Measurements from ENCODE around the gene TERT.

TERT gene

GRCh38 chr5:1215320-1216096 is 79.4 kb downstream of the TERT start:
- no peak for DNase-seq

DNA sequence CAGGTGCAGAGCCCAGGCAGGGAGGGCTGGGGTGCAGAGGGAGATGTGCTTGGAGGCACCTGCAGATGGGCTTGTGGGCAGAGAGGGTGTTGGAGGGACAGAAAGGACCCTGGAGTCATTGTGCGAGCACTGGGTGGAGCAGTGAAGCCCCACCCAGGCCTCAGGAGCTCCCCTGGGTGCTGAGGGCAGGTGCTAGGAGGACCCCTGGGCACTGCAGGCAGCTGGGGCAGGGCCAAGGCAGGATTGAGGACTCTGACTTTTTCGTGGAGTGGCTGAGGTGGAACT is 80.0 kb downstream of the TERT start:
- no peak for DNase-seq

DNA sequence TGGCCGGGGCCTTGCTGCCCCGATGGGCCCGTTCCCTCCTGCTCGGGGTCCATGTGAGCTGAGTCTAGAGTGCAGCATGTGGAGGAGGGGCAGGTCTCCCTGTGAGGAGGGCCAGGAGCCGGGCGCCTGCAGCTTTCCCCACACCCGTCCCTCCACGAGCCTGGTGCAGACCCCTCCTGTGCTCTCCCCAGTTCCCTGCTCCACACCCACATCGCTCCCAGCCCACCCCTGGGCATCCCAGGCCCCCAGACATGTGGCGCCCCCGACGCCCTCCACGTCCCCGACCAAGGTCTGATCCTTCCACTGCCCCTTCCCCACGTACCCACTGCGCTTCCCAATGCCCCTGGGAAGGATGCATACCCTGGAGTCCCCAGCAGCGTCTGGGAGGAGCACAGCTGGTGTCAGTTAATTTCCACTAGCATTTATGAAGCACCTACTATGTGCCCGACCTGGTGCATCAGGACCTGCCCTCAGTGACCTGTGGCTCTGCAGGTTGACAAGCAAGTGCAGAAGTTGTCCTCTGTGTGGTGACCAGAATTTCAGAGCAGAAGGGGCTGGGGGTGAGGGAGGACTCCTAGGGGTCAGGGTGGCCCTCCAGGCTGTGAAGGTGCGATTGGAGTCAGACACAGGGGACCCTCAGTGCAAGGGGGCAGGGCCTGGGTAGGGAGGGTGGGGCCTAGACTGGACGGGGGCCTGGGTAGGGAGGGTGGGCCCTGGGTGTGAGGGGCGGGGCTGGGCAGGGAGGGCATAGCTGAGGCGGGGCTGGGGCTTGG is 80.5 kb downstream of the TERT start:
- DNase-seq, result no peak

- no peak for DNase-seq
These were observed 81.2 kb downstream of the TERT start for GRCh38 chr5:1213508-1214162.

- DNase-seq, result no peak
These were observed 82.0 kb downstream of the TERT start for GRCh38 chr5:1212881-1213280.

DNA sequence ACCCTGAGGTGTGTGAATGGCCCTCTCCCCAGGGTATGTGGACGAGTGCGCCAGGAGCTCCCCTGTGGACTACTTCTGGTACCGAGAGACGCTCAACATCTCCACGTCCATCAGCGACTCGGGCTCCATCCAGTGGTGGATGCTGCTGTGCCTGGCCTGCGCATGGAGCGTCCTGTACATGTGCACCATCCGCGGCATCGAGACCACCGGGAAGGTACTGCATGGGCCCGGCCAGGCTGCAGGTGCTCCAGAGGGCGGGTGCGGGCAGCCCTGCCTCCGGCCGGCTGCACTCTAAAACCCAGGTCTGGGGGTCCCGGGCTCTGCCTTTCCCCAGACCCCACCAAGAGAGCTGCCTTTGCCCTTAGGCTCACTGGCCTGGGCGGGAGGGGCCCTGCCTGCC is 82.6 kb downstream of the TERT start:
- DNase-seq, result no peak

DNA sequence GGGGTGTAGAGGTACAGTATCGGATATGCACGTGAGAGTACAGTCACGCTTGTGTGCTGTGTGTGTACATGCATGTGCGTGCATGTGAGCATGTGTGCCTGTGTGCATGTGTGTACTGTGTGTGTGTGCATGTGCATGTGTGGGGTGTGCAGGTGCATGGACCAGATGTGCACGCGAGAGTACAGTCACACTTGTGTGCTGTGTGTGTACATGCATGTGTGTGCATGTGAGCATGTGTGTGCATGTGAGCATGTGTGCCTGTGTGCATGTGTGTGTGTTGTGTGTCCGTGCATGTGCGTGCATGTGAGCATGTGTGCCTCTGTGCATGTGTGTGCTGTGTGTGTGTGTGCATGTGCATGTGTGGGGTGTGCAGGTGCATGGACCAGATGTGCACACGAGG is 83.2 kb downstream of the TERT start:
- DNase-seq, result no peak

GRCh38 chr5:1210832-1211251 is 84.0 kb downstream of the TERT start:
- DNase-seq, result no peak

DNA sequence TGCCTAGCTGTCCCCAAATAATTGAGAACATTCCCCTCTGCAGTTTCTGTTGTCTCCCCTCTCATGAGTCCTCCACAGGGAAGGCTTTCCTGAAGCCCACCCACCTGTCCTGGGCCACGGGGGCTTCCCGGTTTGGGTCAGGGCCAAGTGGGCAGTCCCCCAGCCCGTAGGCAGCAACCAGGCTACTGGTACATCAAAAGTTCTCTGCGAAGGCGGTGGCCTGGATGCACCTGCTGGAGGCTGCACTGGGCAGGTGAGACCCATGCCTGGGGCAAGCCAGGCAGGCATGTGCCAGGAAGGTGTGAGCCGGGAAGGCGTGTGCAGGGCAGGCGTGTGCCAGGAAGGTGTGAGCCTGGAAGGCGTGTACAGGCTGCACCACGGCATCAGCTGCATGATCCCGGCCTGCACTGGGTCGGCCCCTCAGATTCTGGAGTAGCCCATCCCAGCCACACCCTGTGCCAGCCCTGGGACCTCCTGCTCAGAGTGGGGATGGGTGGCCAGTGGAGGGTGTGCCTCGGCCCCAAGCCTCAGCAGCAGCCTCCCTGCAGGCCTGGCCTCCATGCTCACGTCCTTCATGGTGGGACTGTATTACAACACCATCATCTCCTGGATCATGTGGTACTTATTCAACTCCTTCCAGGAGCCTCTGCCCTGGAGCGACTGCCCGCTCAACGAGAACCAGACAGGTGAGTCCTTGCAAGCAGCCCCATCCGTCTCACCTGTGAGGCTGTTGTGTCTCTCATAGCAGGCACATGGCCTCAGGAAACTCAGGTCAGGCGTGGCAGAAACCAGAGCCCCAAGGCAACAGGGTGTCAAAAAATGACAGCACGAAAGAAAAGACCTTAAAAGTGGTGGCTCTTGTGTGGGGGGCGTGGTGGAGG is 84.7 kb downstream of the TERT start:
- DNase-seq, result no peak

DNA sequence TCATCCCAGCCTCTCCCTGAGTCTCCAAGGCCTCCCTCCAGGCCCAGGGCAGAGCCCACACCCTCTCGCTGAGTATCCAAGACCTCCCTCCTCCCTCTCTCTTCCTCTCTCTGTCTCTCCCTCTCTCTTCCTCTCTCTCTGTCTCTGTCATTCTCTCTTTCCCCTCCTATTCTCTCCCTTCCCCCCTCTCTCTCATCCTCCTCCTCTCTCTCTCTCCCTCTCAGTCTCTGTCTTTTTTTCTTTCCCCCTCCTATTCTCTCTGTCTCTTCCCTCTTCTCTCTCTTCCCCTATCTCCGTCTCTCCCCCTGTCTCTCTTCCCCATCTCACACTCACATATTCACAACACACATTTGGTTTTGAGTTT is 85.4 kb downstream of the TERT start:
- no peak for DNase-seq

GRCh38 chr5:1208743-1209488 is 86.0 kb downstream of the TERT start:
- DNase-seq, result no peak

- DNase-seq, result no peak
These were observed 86.6 kb downstream of the TERT start for GRCh38 chr5:1208221-1208742.

DNA sequence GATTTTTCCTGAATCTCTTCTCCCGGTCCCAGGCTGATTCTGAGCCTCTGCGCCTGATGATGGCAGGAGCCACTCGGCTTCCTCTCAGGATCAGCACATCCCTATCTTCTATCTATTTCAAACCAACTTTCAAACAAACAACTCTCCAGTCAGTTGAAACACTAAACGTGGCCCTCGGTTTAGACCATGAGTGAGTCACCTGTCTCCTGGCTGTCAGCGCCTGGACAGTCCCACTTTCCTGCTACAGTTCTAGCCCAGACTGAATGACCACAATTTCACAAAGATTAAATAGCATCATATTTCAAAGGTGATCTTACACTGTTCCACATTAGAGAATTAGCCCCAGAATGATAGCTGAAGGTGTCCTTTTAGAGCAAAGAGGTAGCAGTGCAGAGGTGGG is 87.3 kb downstream of the TERT start:
- no peak for DNase-seq

DNA sequence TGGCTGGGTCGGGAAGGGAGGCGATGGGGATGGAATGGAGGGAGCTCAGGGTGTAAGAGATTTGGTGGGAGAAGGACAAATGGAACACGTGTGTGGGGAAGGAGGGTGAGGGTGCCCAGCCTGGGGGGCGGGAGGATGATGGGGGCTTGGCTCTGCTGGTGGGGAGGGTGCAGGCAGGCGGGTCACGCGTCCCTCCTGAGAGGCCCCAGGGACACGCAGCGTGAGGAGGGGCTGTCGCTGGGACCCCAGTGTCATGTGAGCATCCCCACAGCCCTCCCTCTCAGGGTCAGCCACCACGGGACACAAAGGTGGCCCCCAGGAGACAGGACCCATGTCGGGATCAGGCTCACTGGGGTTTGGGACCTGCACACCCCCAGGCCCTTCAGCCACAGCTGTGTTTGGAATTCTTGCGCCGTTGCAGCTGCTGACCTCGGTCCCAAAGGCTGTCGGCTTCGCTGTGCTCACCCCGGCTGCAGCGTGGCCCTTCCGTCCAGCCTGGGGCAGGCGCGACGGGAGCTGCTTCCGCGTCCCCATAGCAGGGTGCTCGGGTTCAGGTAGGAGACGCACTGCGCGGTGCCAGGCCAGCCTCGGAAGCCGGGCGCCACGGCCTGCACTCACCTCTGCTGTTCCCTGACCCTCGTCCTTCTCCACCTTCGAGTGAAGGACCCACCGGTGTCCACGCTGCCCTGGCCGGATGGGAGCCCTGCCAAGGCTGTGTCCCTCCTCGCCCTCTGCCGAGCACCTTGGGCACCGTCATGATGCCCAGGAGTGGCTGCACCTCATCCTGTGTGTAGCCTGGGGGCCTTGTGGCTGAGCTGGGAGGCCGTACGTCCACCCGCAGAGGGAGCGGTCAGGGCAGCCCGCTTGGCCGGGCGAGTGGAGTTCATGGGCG is 88.1 kb downstream of the TERT start:
- DNase-seq, result no peak

- no peak for DNase-seq
These were observed 89.3 kb downstream of the TERT start for GRCh38 chr5:1205255-1206180.

- DNase-seq, result no peak
These were observed 90.1 kb downstream of the TERT start for GRCh38 chr5:1204693-1205242.

DNA sequence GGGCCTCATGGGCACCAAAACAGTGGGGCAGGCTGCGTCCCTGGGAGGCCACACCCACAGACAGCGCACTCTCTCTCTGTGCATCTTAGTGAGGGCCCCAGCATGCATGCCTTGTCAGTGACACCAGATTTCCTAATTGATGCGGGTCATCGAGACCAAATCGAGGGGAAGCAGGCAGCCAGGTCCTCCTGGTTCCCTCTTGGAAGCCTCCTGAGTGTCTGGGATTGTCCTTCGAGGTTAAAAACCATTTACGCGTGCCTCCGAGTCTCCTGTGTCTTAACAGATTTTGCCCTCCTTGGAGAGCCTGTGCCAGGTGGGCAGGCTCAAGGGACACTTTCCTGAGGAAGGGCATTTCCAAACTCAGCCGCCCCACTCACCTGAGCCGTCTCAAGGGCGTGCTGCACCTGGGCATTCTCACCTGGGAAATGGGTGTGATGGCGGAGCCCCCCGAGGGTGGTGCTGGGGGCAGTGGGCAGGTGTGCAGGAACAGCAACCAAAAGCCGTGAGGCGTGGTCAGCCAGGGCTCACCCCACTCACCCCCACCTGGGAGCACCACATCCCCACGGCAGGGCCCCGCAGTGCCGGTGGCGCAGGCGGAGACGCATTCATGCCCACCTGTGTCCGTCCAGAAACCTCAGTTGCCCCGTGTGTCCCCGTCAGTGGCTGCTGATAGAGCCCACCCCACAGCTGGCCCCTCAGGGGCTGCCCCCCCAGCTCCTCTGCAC is 90.7 kb downstream of the TERT start:
- DNase-seq, result no peak

GRCh38 chr5:1203311-1203967 is 91.4 kb downstream of the TERT start:
- DNase-seq, result no peak

All from bone marrow (tissue), 2 donors.